Measurements from ENCODE around the gene SRGAP2B. TPM values are rescaled to one million over a fixed set of nuclear protein-coding genes. Genes with fewer than 3 reads are reported as not detected.
"Not testable (repeated sequence)": the region's sequence is repeated elsewhere in the genome, so short reads cannot be mapped to it uniquely, and the experiment has no call there.

Gene SRGAP2B
- total and polyA plus RNA-seq, 2 of the 4 experiments (the other 2 are of a cell fraction): 15.9 to 50.7 TPM

GRCh38 chr1:145140549-145140948 lies 45.4 kb upstream of the SRGAP2B start:
- POLR2A ChIA-PET (ENCODE audit: unreplicated experiment); H2AFZ ChIP-seq (replicated peaks; ENCODE audit: low read length, poor library complexity); H3K9ac ChIP-seq (ENCODE audit: low read depth, low read length): not testable (repeated sequence)

GRCh38 chr1:145134476-145134875 lies 39.3 kb upstream of the SRGAP2B start:
- H3K56ac ChIP-seq (ENCODE audit: extremely low read depth, insufficient read depth, low read length); H3K18ac ChIP-seq (ENCODE audit: low read depth, low read length); H2AFZ ChIP-seq (replicated peaks; ENCODE audit: low read length, poor library complexity); H3K23ac ChIP-seq (ENCODE audit: low read depth, low read length); H3K27me3 ChIP-seq (ENCODE audit: control insufficient read depth, insufficient read depth, low read length); H3K14ac ChIP-seq (replicated peaks; ENCODE audit: low read depth, low read length); H3K27ac ChIP-seq (ENCODE audit: insufficient read depth, low read length); BruUV-seq (replicated peaks); H2AK9ac ChIP-seq (replicated peaks; ENCODE audit: low read depth, low read length, poor library complexity); H4K91ac ChIP-seq (ENCODE audit: insufficient read depth, low read depth, low read length); H4K20me1 ChIP-seq (ENCODE audit: insufficient read depth, low read length); H2AK5ac ChIP-seq (ENCODE audit: low read depth, low read length); H2BK120ac ChIP-seq (ENCODE audit: low read depth, low read length); DNase-seq; CTCF ChIA-PET; H3K9me3 ChIP-seq (ENCODE audit: control insufficient read depth, insufficient read depth, low read length); POLR2A ChIA-PET (ENCODE audit: unreplicated experiment); H2BK15ac ChIP-seq (ENCODE audit: low read depth, low read length); H4K8ac ChIP-seq (ENCODE audit: low read depth in 2 of 2, low read length in 2 of 2); H3K4ac ChIP-seq (ENCODE audit: low read depth, low read length); H3K36me3 ChIP-seq (ENCODE audit: control insufficient read depth, insufficient read depth, low read length); intact Hi-C loops (cut with micrococcal nuclease); H2BK20ac ChIP-seq (ENCODE audit: low read depth, low read length); in situ Hi-C loops (cut with MboI; ENCODE audit: low sequenced_read_pairs); H2BK5ac ChIP-seq (ENCODE audit: low read depth, low read length, poor library complexity, severe bottlenecking); H3K9me1 ChIP-seq (ENCODE audit: insufficient read depth, low read length); H4K5ac ChIP-seq (ENCODE audit: low read depth, low read length); H3K4me2 ChIP-seq (ENCODE audit: low read depth, low read length); H3K79me1 ChIP-seq (ENCODE audit: low read depth in 1 of 2, low read length in 2 of 2); H3K9ac ChIP-seq (ENCODE audit: low read depth, low read length); dilution Hi-C loops (cut with HindIII; ENCODE audit: low sequenced_read_pairs, unreplicated experiment); H3K4me1 ChIP-seq (ENCODE audit: control insufficient read depth, insufficient read depth, low read length); ATAC-seq (ENCODE audit: low read depth); H3K4me3 ChIP-seq (ENCODE audit: insufficient read depth, low read depth, low read length): not testable (repeated sequence)
- WGBS, 2 experiments (ENCODE audit: extremely low coverage in 2 of 2, insufficient read length in 1 of 2): no CpG with 5 or more reads among the region's 1 CpG

More at GRCh38 chr1:145140549-145140948, 45.4 kb upstream of the SRGAP2B start:
- H3K4ac ChIP-seq (ENCODE audit: low read depth, low read length); H3K9me3 ChIP-seq (ENCODE audit: control insufficient read depth, insufficient read depth, low read length); H3K36me3 ChIP-seq (ENCODE audit: control insufficient read depth, insufficient read depth, low read length); H3K23ac ChIP-seq (ENCODE audit: low read depth, low read length); BruUV-seq (replicated peaks); H2BK15ac ChIP-seq (ENCODE audit: low read depth, low read length); in situ Hi-C loops (cut with MboI; ENCODE audit: low sequenced_read_pairs); H3K27me3 ChIP-seq (ENCODE audit: control insufficient read depth, insufficient read depth, low read length); H3K79me1 ChIP-seq (ENCODE audit: low read depth in 1 of 2, low read length in 2 of 2); H3K4me2 ChIP-seq (ENCODE audit: low read depth, low read length); H3K14ac ChIP-seq (replicated peaks; ENCODE audit: low read depth, low read length); H2BK20ac ChIP-seq (ENCODE audit: low read depth, low read length); H3K27ac ChIP-seq (ENCODE audit: insufficient read depth, low read length); H4K8ac ChIP-seq (ENCODE audit: low read depth in 2 of 2, low read length in 2 of 2); ATAC-seq (ENCODE audit: low read depth); H2AK9ac ChIP-seq (replicated peaks; ENCODE audit: low read depth, low read length, poor library complexity); DNase-seq; H2BK5ac ChIP-seq (ENCODE audit: low read depth, low read length, poor library complexity, severe bottlenecking); H4K20me1 ChIP-seq (ENCODE audit: insufficient read depth, low read length); H3K4me1 ChIP-seq (ENCODE audit: control insufficient read depth, insufficient read depth, low read length); H2AK5ac ChIP-seq (ENCODE audit: low read depth, low read length); H4K91ac ChIP-seq (ENCODE audit: insufficient read depth, low read depth, low read length); H3K9me1 ChIP-seq (ENCODE audit: insufficient read depth, low read length); intact Hi-C loops (cut with micrococcal nuclease); H3K4me3 ChIP-seq (ENCODE audit: insufficient read depth, low read depth, low read length); H3K56ac ChIP-seq (ENCODE audit: extremely low read depth, insufficient read depth, low read length); H3K18ac ChIP-seq (ENCODE audit: low read depth, low read length); H4K5ac ChIP-seq (ENCODE audit: low read depth, low read length); CTCF ChIA-PET; H2BK120ac ChIP-seq (ENCODE audit: low read depth, low read length); dilution Hi-C loops (cut with HindIII; ENCODE audit: low sequenced_read_pairs, unreplicated experiment): not testable (repeated sequence)
- WGBS, 2 experiments (ENCODE audit: extremely low coverage in 2 of 2, insufficient read length in 1 of 2): no CpG with 5 or more reads among the region's 2 CpGs
